Epithelial cell of proximal tubule (primary cell): Measurements from ENCODE around the gene FSCN2. TPM values are rescaled to one million over a fixed set of nuclear protein-coding genes. Genes with fewer than 3 reads are reported as not detected.
"Not testable (repeated sequence)": the region's sequence is repeated elsewhere in the genome, so short reads cannot be mapped to it uniquely, and the experiment has no call there.

ENCODE experiments used
- DNase-seq: peaks from one replicate; pipeline ENCODE4 v3.0.0-alpha.2; 2011; ENCODE audit warnings: low read depth
- H3K4me3 ChIP-seq: 2 replicates; pipeline ENCODE4 v1.5.1; 2011; ENCODE audit warnings: low read depth, mild to moderate bottlenecking, low read length
- CTCF ChIP-seq: conservative IDR thresholded peaks from 2 replicates; pipeline ENCODE4 v1.5.1; 2012; ENCODE audit warnings: low read depth, mild to moderate bottlenecking, low read length
- total RNA-seq: library from RNA; depleted of rRNA; stranded (reverse); fragments of >200 nt; gene quantifications from 2 replicates; pipeline ENCODE4 v1.2.3, GENCODE V29; 2015

Gene FSCN2
- total RNA-seq, 1 donor from 2014 or later: not detected

GRCh38 chr17:81529437-81529803 is 1.2 kb downstream of the FSCN2 start:
- no peak overlapping the region for H3K4me3 ChIP-seq
- no peak for DNase-seq
- TF ChIP-seq CTCF: no peak

GRCh38 chr17:81531013-81531412 is 2.8 kb downstream of the FSCN2 start:
- not testable (repeated sequence) for DNase-seq, H3K4me3 ChIP-seq

GRCh38 chr17:81531998-81532404 is 3.8 kb downstream of the FSCN2 start:
- H3K4me3 ChIP-seq, DNase-seq: not testable (repeated sequence)

- H3K4me3 ChIP-seq: no peak overlapping the region
- DNase-seq: no peak
- TF ChIP-seq CTCF: no peak
These were observed 4.5 kb downstream of the FSCN2 start for GRCh38 chr17:81532490-81533287.

- H3K4me3 ChIP-seq: no peak overlapping the region
- DNase-seq: no peak
- no peak for TF ChIP-seq CTCF
These were observed 5.4 kb downstream of the FSCN2 start for GRCh38 chr17:81533339-81534141.

- TF ChIP-seq CTCF: no peak
- DNase-seq: no peak
- H3K4me3 ChIP-seq: no peak overlapping the region
These were observed 6.2 kb downstream of the FSCN2 start for GRCh38 chr17:81534157-81535006.

GRCh38 chr17:81535007-81535328 is 6.8 kb downstream of the FSCN2 start:
- DNase-seq: no peak
- H3K4me3 ChIP-seq: no peak overlapping the region
- no peak for TF ChIP-seq CTCF
